ENCODE measurements around the gene DAAM2.

DNA sequence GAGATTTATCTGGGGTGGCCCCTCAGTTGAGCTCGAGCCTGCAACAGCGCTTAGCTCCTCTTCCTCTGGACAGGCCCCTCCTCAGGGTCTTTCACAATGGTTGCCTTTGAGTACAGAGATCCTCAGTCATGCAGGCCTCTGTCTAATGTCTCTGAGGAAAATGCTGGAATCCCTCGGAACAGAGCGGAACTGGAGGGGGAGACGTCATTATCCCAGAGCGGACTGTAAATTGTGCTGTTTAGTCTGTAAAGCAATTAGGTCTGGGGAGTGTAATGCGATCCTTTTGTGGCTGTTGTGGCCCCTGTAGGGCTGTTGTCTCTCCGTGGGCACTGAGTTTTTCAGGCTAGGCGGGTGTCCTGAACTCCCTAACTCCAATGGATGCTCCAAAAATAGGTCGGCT is 15.0 kb upstream of the DAAM2 start:
- TF ChIP-seq, protein P1, sequence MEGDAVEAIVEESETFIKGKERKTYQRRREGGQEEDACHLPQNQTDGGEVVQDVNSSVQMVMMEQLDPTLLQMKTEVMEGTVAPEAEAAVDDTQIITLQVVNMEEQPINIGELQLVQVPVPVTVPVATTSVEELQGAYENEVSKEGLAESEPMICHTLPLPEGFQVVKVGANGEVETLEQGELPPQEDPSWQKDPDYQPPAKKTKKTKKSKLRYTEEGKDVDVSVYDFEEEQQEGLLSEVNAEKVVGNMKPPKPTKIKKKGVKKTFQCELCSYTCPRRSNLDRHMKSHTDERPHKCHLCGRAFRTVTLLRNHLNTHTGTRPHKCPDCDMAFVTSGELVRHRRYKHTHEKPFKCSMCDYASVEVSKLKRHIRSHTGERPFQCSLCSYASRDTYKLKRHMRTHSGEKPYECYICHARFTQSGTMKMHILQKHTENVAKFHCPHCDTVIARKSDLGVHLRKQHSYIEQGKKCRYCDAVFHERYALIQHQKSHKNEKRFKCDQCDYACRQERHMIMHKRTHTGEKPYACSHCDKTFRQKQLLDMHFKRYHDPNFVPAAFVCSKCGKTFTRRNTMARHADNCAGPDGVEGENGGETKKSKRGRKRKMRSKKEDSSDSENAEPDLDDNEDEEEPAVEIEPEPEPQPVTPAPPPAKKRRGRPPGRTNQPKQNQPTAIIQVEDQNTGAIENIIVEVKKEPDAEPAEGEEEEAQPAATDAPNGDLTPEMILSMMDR (conservative IDR thresholded peaks at IDR 0.05), result no peak
- TF ChIP-seq ZFX (IDR thresholded peaks at IDR 0.05), result no peak

Measured in C4-2B (cell line).